ENCODE results near the gene VGLL4. TPM values are rescaled to one million over a fixed set of nuclear protein-coding genes. Genes with fewer than 3 reads are reported as not detected.

Gene VGLL4
- total RNA-seq, 4 donors from 2014 or later: 41.3 to 54.7 (median 49.5) TPM

- no peak for DNase-seq (ENCODE audit: low spot score)
- no peak for ATAC-seq (ENCODE audit: low FRiP score)
- no peak for TF ChIP-seq CTCF (IDR thresholded peaks at IDR 0.05)
These were observed 29.7 kb downstream of the VGLL4 start for GRCh38 chr3:11613851-11614487.

GRCh38 chr3:11613319-11613718 is 30.4 kb downstream of the VGLL4 start:
- ATAC-seq (ENCODE audit: low FRiP score) (no peak), DNase-seq (ENCODE audit: low spot score) (no peak)
- TF ChIP-seq CTCF (IDR thresholded peaks at IDR 0.05): no peak

GRCh38 chr3:11612515-11613188 is 31.1 kb downstream of the VGLL4 start:
- DNase-seq (ENCODE audit: low spot score): no peak
- no peak for TF ChIP-seq CTCF (IDR thresholded peaks at IDR 0.05)
- ATAC-seq (ENCODE audit: low FRiP score): no peak

- DNase-seq (ENCODE audit: low spot score) (no peak), ATAC-seq (ENCODE audit: low FRiP score) (no peak)
- no peak for TF ChIP-seq CTCF (IDR thresholded peaks at IDR 0.05)
These were observed 32.3 kb downstream of the VGLL4 start for GRCh38 chr3:11611341-11611799.

GRCh38 chr3:11610700-11611275 is 32.9 kb downstream of the VGLL4 start:
- TF ChIP-seq CTCF (IDR thresholded peaks at IDR 0.05): no peak
- ATAC-seq (ENCODE audit: low FRiP score) (no peak), DNase-seq (ENCODE audit: low spot score) (no peak)

- ATAC-seq (ENCODE audit: low FRiP score): no peak
These were observed 33.6 kb downstream of the VGLL4 start for GRCh38 chr3:11610044-11610671.

More at GRCh38 chr3:11610044-11610671, 33.6 kb downstream of the VGLL4 start:
- DNase-seq (ENCODE audit: low spot score): no peak
- TF ChIP-seq CTCF (IDR thresholded peaks at IDR 0.05): no peak

Measured in omental fat pad (tissue), 4 donors.